Neuronal stem cell (in vitro differentiated cells): Measurements from ENCODE around the gene CTNNBL1.

Source experiments
- DNase-seq: peaks from one replicate; pipeline ENCODE4 v3.0.0-alpha.2; 2013; ENCODE audit warnings: low spot score
- H2AFZ ChIP-seq: one replicate; pipeline ENCODE4 v1.6.1; 2013; ENCODE audit warnings: mild to moderate bottlenecking, low read length, inconsistent platforms
- H2AK5ac ChIP-seq: 2 replicates; pipeline ENCODE4 v1.6.1; 2013; ENCODE audit warnings: low read depth, mild to moderate bottlenecking, inconsistent platforms, low read length, moderate library complexity, mixed read lengths
- H2BK120ac ChIP-seq: 2 replicates; pipeline ENCODE4 v1.6.1; 2013; ENCODE audit warnings: low read depth, mild to moderate bottlenecking, inconsistent platforms, low read length, moderate library complexity, mixed read lengths
- H2BK12ac ChIP-seq: one replicate; pipeline ENCODE4 v1.6.1; 2013; ENCODE audit warnings: low read length, inconsistent platforms
- H2BK15ac ChIP-seq: 2 replicates; pipeline ENCODE4 v1.6.1; 2013; ENCODE audit warnings: mild to moderate bottlenecking, low read length, inconsistent platforms, mixed read lengths
- H2BK5ac ChIP-seq: one replicate; pipeline ENCODE4 v1.6.1; 2013; ENCODE audit warnings: inconsistent platforms, mild to moderate bottlenecking, low read length, moderate library complexity
- H3K14ac ChIP-seq: one replicate; pipeline ENCODE4 v1.6.1; 2013; ENCODE audit warnings: low read length, inconsistent platforms
- H3K18ac ChIP-seq: 2 replicates; pipeline ENCODE4 v1.6.1; 2013; ENCODE audit warnings: low read length, inconsistent platforms
- H3K23ac ChIP-seq: 2 replicates; pipeline ENCODE4 v1.6.1; 2013; ENCODE audit warnings: low read depth, mild to moderate bottlenecking, mixed read lengths, low read length, inconsistent platforms; ENCODE audit not compliant: poor library complexity
- H3K27ac ChIP-seq: replicated peaks from 3 replicates; pipeline ENCODE4 v1.5.1; 2013; ENCODE audit warnings: low read length, inconsistent platforms
- H3K27me3 ChIP-seq, 3 experiments: 2 replicates each; pipeline ENCODE4 v1.6.1; 2013; ENCODE audit warnings: low read length in 3 of 3, mild to moderate bottlenecking in 2 of 3, inconsistent platforms in 1 of 3, low read depth in 1 of 3, mixed read lengths in 1 of 3, moderate library complexity in 1 of 3; ENCODE audit not compliant: control insufficient read depth in 3 of 3, insufficient read depth in 3 of 3
- H3K36me3 ChIP-seq, 2 donors: replicated peaks in 1 of 2; 2 replicates each; pipeline ENCODE4 v1.6.1; 2013; ENCODE audit warnings: low read length in 2 of 2; ENCODE audit not compliant: control insufficient read depth in 2 of 2, insufficient read depth in 2 of 2
- H3K4ac ChIP-seq: 2 replicates; pipeline ENCODE4 v1.6.1; 2013; ENCODE audit warnings: inconsistent platforms, mild to moderate bottlenecking, low read length, moderate library complexity
- H3K4me1 ChIP-seq, 2 donors: 1 replicate in 1 of 2; 2 replicates in 1 of 2; pipeline ENCODE4 v1.6.1; 2013; ENCODE audit warnings: low read length in 2 of 2, low read depth in 1 of 2; ENCODE audit not compliant: control insufficient read depth in 2 of 2, insufficient read depth in 1 of 2
- H3K4me2 ChIP-seq: one replicate; pipeline ENCODE4 v1.6.1; 2013; ENCODE audit warnings: mild to moderate bottlenecking, low read length, inconsistent platforms; ENCODE audit not compliant: insufficient read depth, poor library complexity, severe bottlenecking
- H3K4me3 ChIP-seq, 2 donors: 2 replicates each; pipeline ENCODE4 v1.5.1; 2013; ENCODE audit warnings: low read length in 2 of 2, mild to moderate bottlenecking in 2 of 2, inconsistent platforms in 1 of 2, moderate library complexity in 1 of 2
- H3K79me1 ChIP-seq: one replicate; pipeline ENCODE4 v1.6.1; 2013; ENCODE audit warnings: low read depth, mild to moderate bottlenecking, inconsistent platforms, low read length, moderate library complexity
- H3K9ac ChIP-seq: one replicate; pipeline ENCODE4 v1.6.1; 2013; ENCODE audit warnings: mild to moderate bottlenecking, low read depth, low read length, inconsistent platforms; ENCODE audit not compliant: poor library complexity
- H3K9me3 ChIP-seq, 2 donors: replicated peaks in 1 of 2; 2 replicates each; pipeline versions ENCODE3 to v1.6.1; 2013; ENCODE audit warnings: low read length in 2 of 2, mild to moderate bottlenecking in 2 of 2, inconsistent platforms in 1 of 2, low read depth in 1 of 2, mixed read lengths in 1 of 2, moderate library complexity in 1 of 2; ENCODE audit not compliant: control insufficient read depth in 2 of 2, insufficient read depth in 1 of 2
- H4K8ac ChIP-seq: one replicate; pipeline ENCODE4 v1.6.1; 2013; ENCODE audit warnings: low read depth, mild to moderate bottlenecking, inconsistent platforms, low read length, moderate library complexity
- H4K91ac ChIP-seq: one replicate; pipeline ENCODE4 v1.6.1; 2013; ENCODE audit warnings: low read length, low read depth, mild to moderate bottlenecking, inconsistent platforms; ENCODE audit not compliant: poor library complexity
- WGBS, 2 donors: extraction: QIAGEN DNeasy Blood & Tissue Kit; methylation state at CpG; one replicate each; pipeline ENCODE4 v1.1.7; 2013; ENCODE audit warnings: missing lambda C conversion rate in 2 of 2, mixed read lengths in 1 of 2; ENCODE audit not compliant: insufficient read length in 2 of 2, insufficient replicate concordance in 1 of 2; ENCODE audit errors: extremely low coverage in 2 of 2; 5-methylcytosine and 5-hydroxymethylcytosine counted together

CTNNBL1 gene

GRCh38 chr20:37777988-37778659, 84.3 kb downstream of the CTNNBL1 start:
- no peaks in the 10 kb centered on the region for H3K27me3 ChIP-seq
- no peak overlapping the region for H3K14ac ChIP-seq
- H3K9me3 ChIP-seq, result no peaks in the 10 kb centered on the region
- H3K36me3 ChIP-seq, result peaks cover 0 to 30% of the 10 kb centered on the region in 2 donors
- no peak overlapping the region for H2AFZ ChIP-seq
- no peaks in the 10 kb centered on the region for H3K79me1 ChIP-seq
- H3K4me3 ChIP-seq, result no peak overlapping the region
- no peak overlapping the region for H4K91ac ChIP-seq
- no peak overlapping the region for H2BK15ac ChIP-seq
- no peak overlapping the region for H3K4me2 ChIP-seq
- no peak overlapping the region for H2BK12ac ChIP-seq
- no peak overlapping the region for H3K4ac ChIP-seq
- H3K4me1 ChIP-seq, result peaks cover 0 to 2% of the 10 kb centered on the region in 2 donors
- H3K18ac ChIP-seq, result no peak overlapping the region
- no peak overlapping the region for H3K23ac ChIP-seq
- H3K27ac ChIP-seq, result no peak overlapping the region
- no peak overlapping the region for H2BK120ac ChIP-seq
- no peak overlapping the region for H4K8ac ChIP-seq
- no peak overlapping the region for H3K9ac ChIP-seq
- no peak for DNase-seq
- H2AK5ac ChIP-seq, result no peak overlapping the region
- no peak overlapping the region for H2BK5ac ChIP-seq

GRCh38 chr20:37781626-37782025, 87.8 kb downstream of the CTNNBL1 start:
- no peak overlapping the region for H2BK15ac ChIP-seq
- no peak overlapping the region for H3K18ac ChIP-seq
- no peak overlapping the region for H3K4me3 ChIP-seq
- H3K4me1 ChIP-seq, result peaks cover 0 to 7% of the 10 kb centered on the region in 2 donors
- H2BK5ac ChIP-seq, result no peak overlapping the region
- no CpG with 5 or more reads among the region's 1 CpG for WGBS, 2 donors
- no peak overlapping the region for H3K4ac ChIP-seq
- no peak overlapping the region for H4K91ac ChIP-seq
- no peak overlapping the region for H3K27ac ChIP-seq
- H3K36me3 ChIP-seq, result peaks cover 0 to 20% of the 10 kb centered on the region in 2 donors
- no peaks in the 10 kb centered on the region for H3K79me1 ChIP-seq
- no peak overlapping the region for H4K8ac ChIP-seq
- no peak overlapping the region for H3K23ac ChIP-seq
- DNase-seq, result no peak
- H2AK5ac ChIP-seq, result no peak overlapping the region
- no peak overlapping the region for H3K4me2 ChIP-seq
- H2BK12ac ChIP-seq, result no peak overlapping the region
- H3K14ac ChIP-seq, result no peak overlapping the region
- H2AFZ ChIP-seq, result no peak overlapping the region
- no peak overlapping the region for H3K9ac ChIP-seq
- no peaks in the 10 kb centered on the region for H3K27me3 ChIP-seq
- no peaks in the 10 kb centered on the region for H3K9me3 ChIP-seq
- H2BK120ac ChIP-seq, result no peak overlapping the region

- Histone ChIP-seq H3K4me2 (no peak overlapping the region), H3K4ac (no peak overlapping the region), H3K4me1 (peaks cover 0 to 7% of the 10 kb centered on the region in 2 donors), H2BK12ac (no peak overlapping the region), H4K8ac (peak overlapping the region; percentile 1), H3K27me3 (no peaks in the 10 kb centered on the region), H2BK5ac (no peak overlapping the region), H3K36me3 (peaks cover 2 to 35% of the 10 kb centered on the region in 2 donors), H3K18ac (peak overlapping the region; percentile 16), H3K79me1 (no peaks in the 10 kb centered on the region), H2BK120ac (no peak overlapping the region), H3K23ac (no peak overlapping the region), H3K9me3 (peaks cover 0 to 7% of the 10 kb centered on the region in 2 donors), H3K14ac (no peak overlapping the region), H3K27ac (no peak overlapping the region), H2AFZ (no peak overlapping the region), H2BK15ac (no peak overlapping the region), H3K9ac (no peak overlapping the region), H4K91ac (no peak overlapping the region), H3K4me3 (peak overlapping the region in 1 of 2 donors; percentile 55), H2AK5ac (no peak overlapping the region)
- WGBS, 2 donors, result no CpG with 5 or more reads among the region's 1 CpG
- no peak for DNase-seq
Measured at GRCh38 chr20:37786043-37786442, 92.2 kb downstream of the CTNNBL1 start.

- Histone ChIP-seq H3K4me1 (peaks cover 0 to 5% of the 10 kb centered on the region in 2 donors), H2AK5ac (no peak overlapping the region), H2AFZ (no peak overlapping the region), H3K79me1 (no peaks in the 10 kb centered on the region), H3K4me2 (no peak overlapping the region), H3K23ac (no peak overlapping the region), H3K36me3 (peaks cover 5 to 46% of the 10 kb centered on the region in 2 donors), H3K9me3 (peaks cover 4 to 25% of the 10 kb centered on the region in 2 donors), H3K27ac (no peak overlapping the region), H4K8ac (no peak overlapping the region), H2BK120ac (no peak overlapping the region), H3K18ac (no peak overlapping the region), H3K14ac (no peak overlapping the region), H2BK5ac (no peak overlapping the region), H3K27me3 (no peaks in the 10 kb centered on the region), H3K4me3 (no peak overlapping the region), H3K9ac (no peak overlapping the region), H2BK15ac (no peak overlapping the region), H2BK12ac (no peak overlapping the region), H4K91ac (no peak overlapping the region), H3K4ac (no peak overlapping the region)
- DNase-seq, result no peak
- no CpG with 5 or more reads among the region's 1 CpG for WGBS, 2 donors
Measured at GRCh38 chr20:37789408-37789807, 95.6 kb downstream of the CTNNBL1 start.
